Thyroid gland (tissue), 4 donors: ENCODE results near the gene OXA1L.

ENCODE experiments used
- POLR2A ChIP-seq, 2 donors: fragments of 450-650 bp; IDR thresholded peaks; one replicate each; pipeline ENCODE4 v1.6.1; 2017; ENCODE audit warnings: antibody characterized with exemption in 2 of 2, mild to moderate bottlenecking in 2 of 2, moderate library complexity in 1 of 2
- TF ChIP-seq, protein P1 (sequence below), 6 experiments: fragments of 200-600 bp in 3 of 6; fragments of 450-650 bp in 3 of 6; sonication (generic) in 3 of 6; IDR thresholded peaks; one replicate each; pipeline ENCODE4 v1.5.1; 2016 to 2019; ENCODE audit warnings: antibody characterized with exemption in 6 of 6, mild to moderate bottlenecking in 2 of 6, inconsistent platforms in 1 of 6, moderate library complexity in 1 of 6

DNA sequence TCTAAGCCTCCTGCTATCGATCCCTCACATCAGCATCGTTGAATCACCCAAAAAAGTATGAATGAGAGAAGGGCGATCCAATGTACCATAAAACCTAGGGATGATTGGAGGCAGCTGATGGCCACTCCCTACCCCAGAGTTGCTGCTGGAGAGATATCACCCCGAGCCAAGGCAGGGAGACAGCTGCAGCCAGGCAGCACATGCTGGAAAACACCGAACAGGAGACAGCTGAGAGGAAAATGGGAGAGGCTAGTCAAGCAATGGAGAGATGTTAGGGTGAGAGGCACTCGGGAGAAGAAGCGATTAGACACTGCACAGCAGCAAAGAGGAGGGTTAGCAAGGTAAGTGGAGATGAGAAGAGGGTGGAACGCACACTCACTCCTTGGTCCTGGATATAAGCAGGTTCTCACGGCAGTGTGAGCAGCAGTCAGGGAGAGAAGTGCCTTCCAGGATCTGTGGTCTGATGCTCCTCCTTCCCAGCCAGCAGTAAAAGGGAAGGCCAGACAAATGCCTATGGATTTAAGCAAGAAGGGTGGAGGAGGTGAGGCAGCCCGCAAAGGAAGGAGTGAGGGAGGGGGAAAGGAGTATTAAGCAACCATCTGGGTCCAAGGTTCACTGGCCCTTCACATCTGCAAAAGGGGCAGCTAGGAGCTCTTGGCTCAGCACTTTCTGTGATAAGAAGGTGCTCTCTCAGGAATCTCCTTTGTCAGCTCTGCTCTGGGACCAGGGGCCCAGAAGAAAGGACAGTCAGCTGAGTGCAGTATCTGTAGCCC is 48.6 kb downstream of the OXA1L start, which contains the start of gene SLC7A7:
- TF ChIP-seq, protein P1, sequence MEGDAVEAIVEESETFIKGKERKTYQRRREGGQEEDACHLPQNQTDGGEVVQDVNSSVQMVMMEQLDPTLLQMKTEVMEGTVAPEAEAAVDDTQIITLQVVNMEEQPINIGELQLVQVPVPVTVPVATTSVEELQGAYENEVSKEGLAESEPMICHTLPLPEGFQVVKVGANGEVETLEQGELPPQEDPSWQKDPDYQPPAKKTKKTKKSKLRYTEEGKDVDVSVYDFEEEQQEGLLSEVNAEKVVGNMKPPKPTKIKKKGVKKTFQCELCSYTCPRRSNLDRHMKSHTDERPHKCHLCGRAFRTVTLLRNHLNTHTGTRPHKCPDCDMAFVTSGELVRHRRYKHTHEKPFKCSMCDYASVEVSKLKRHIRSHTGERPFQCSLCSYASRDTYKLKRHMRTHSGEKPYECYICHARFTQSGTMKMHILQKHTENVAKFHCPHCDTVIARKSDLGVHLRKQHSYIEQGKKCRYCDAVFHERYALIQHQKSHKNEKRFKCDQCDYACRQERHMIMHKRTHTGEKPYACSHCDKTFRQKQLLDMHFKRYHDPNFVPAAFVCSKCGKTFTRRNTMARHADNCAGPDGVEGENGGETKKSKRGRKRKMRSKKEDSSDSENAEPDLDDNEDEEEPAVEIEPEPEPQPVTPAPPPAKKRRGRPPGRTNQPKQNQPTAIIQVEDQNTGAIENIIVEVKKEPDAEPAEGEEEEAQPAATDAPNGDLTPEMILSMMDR (IDR thresholded peaks at IDR 0.05), result no peak
- TF ChIP-seq POLR2A (IDR thresholded peaks at IDR 0.05), result no peak
